Urinary bladder (tissue), 4 donors: ENCODE data around the gene OR52E1. TPM values are rescaled to one million over a fixed set of nuclear protein-coding genes. Genes with fewer than 3 reads are reported as not detected.

ENCODE experiments used
- DNase-seq: peaks from one replicate; pipeline ENCODE4 v3.0.0-alpha.2; 2015; ENCODE audit errors: extremely low spot score
- H3K27ac ChIP-seq: one replicate; pipeline ENCODE4 v1.5.1; 2013; ENCODE audit warnings: low read depth, mild to moderate bottlenecking, moderate library complexity
- H3K36me3 ChIP-seq: one replicate; pipeline ENCODE4 v1.6.1; 2013; ENCODE audit warnings: mild to moderate bottlenecking, moderate library complexity; ENCODE audit not compliant: insufficient read depth
- H3K4me1 ChIP-seq: one replicate; pipeline ENCODE4 v1.6.1; 2013; ENCODE audit warnings: mild to moderate bottlenecking, moderate library complexity; ENCODE audit not compliant: insufficient read depth
- H3K4me3 ChIP-seq: one replicate; pipeline ENCODE4 v1.5.1; 2013; ENCODE audit warnings: low read depth, low read length
- WGBS: extraction: QIAGEN DNeasy Blood & Tissue Kit; methylation state at CpG from one replicate; pipeline ENCODE4 v1.1.7; 2013; 5-methylcytosine and 5-hydroxymethylcytosine counted together
- polyA plus RNA-seq: library from polyadenylated mRNA; stranded (reverse); fragments of 200-250 nt; gene quantifications from one replicate; pipeline ENCODE4 v1.2.3, GENCODE V29; 2013
- total RNA-seq: library from RNA; depleted of rRNA; stranded (reverse); fragments of >200 nt; gene quantifications from one replicate; pipeline ENCODE4 v1.2.3, GENCODE V29; 2014
- donor health status: healthy with polysubstance abuse.
- donor health status: healthy.

The OR52E1 gene
- total and polyA plus RNA-seq, 2 donors: not detected

- H3K36me3 ChIP-seq: no peaks in the 10 kb centered on the region
- no peak overlapping the region for H3K27ac ChIP-seq
- H3K4me1 ChIP-seq: no peaks in the 10 kb centered on the region
- DNase-seq: no peak
- H3K4me3 ChIP-seq: no peak overlapping the region
- WGBS: 67% methylated on average over 2 of the region's 2 CpGs
Observed at GRCh38 chr11:5081405-5081804, 12.0 kb downstream of the OR52E1 start.

DNA sequence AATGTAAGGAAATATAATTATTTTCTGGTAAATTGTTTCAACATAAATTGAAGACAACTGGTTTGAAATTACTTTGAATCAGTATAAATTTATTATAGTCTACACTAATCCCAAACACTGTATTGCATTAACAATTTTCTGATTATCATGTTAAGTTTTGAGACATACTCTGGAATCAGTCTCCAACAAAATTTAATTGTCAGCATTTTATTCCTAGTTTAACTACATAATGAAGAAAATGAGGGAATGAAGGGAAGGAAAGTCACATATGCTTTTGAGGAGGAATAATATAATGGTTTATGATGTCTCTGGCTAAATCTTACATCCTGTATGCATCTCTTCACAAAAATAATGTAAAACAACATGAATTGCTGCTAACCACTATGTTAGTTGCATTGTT lies 14.2 kb downstream of the OR52E1 start:
- H3K4me1 ChIP-seq: no peaks in the 10 kb centered on the region
- H3K36me3 ChIP-seq: no peaks in the 10 kb centered on the region
- H3K27ac ChIP-seq: no peak overlapping the region
- DNase-seq: no peak
- H3K4me3 ChIP-seq: no peak overlapping the region

- no peak for DNase-seq
- H3K4me1 ChIP-seq: no peaks in the 10 kb centered on the region
- H3K36me3 ChIP-seq: no peaks in the 10 kb centered on the region
- H3K27ac ChIP-seq: no peak overlapping the region
- H3K4me3 ChIP-seq: no peak overlapping the region
Observed at GRCh38 chr11:5088556-5088955, 19.2 kb downstream of the OR52E1 start.

DNA sequence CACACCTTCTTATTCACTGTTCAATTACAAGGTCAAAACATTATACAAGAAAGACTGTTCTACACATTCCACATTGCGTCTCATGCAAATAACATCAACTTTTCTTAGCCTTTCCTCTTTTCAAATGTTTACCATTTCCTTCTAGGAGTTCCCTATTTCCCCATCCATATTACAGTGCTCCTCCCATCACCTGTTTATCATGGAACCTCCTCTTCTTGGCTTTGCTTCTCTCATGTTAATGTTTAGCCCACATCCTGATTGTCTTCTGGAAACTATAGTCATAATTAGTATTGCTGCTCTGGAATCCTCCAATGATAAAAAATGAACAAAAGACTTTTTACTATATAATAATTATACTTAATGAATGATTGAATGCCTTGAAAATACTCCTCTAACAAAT lies 21.3 kb downstream of the OR52E1 start:
- H3K27ac ChIP-seq: no peak overlapping the region
- WGBS: 93% methylated on average over 1 of the region's 1 CpG
- H3K36me3 ChIP-seq: no peaks in the 10 kb centered on the region
- no peak for DNase-seq
- H3K4me1 ChIP-seq: no peaks in the 10 kb centered on the region
- no peak overlapping the region for H3K4me3 ChIP-seq

- no peak for DNase-seq
- WGBS: 79% methylated on average over 8 of the region's 8 CpGs
- no peaks in the 10 kb centered on the region for H3K36me3 ChIP-seq
- H3K4me3 ChIP-seq: no peak overlapping the region
- H3K27ac ChIP-seq: no peak overlapping the region
- no peaks in the 10 kb centered on the region for H3K4me1 ChIP-seq
Observed at GRCh38 chr11:5092821-5093585, 23.6 kb downstream of the OR52E1 start.

- no peak overlapping the region for H3K27ac ChIP-seq
- H3K4me1 ChIP-seq: no peaks in the 10 kb centered on the region
- WGBS: 64% methylated on average over 2 of the region's 2 CpGs
- H3K36me3 ChIP-seq: no peaks in the 10 kb centered on the region
- no peak for DNase-seq
- H3K4me3 ChIP-seq: no peak overlapping the region
Observed at GRCh38 chr11:5096011-5096410, 26.6 kb downstream of the OR52E1 start.

GRCh38 chr11:5102246-5102645 lies 32.9 kb downstream of the OR52E1 start:
- 18% methylated on average over 2 of the region's 2 CpGs for WGBS
- no peak overlapping the region for H3K27ac ChIP-seq
- no peak for DNase-seq

DNA sequence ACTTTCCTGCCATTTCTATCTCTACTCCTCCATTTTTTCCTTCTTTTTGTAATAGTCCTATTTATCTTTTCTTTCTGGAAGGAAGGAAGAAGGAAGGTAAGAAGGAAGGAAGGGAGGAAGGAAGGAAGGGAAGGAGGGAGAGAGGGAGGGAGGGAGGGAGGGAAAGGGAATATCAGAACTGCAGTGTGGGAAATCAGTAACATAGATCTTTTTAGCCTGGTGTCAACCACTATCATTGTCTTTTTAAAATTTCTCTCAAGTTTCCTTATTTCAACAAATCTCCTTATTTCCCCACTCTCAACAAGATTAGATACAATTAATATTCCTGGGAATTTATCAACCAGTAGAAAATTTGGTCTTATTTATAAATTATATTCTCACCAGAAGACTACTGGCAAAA lies 33.7 kb downstream of the OR52E1 start:
- Histone ChIP-seq H3K4me1 (no peaks in the 10 kb centered on the region), H3K27ac (no peak overlapping the region), H3K4me3 (no peak overlapping the region), H3K36me3 (no peaks in the 10 kb centered on the region)
- DNase-seq: no peak

More at GRCh38 chr11:5102246-5102645, 32.9 kb downstream of the OR52E1 start:
- Histone ChIP-seq H3K4me3 (no peak overlapping the region), H3K36me3 (no peaks in the 10 kb centered on the region), H3K4me1 (no peaks in the 10 kb centered on the region)

GRCh38 chr11:5107285-5107684 lies 37.9 kb downstream of the OR52E1 start:
- H3K27ac ChIP-seq: no peak overlapping the region
- no peaks in the 10 kb centered on the region for H3K4me1 ChIP-seq
- DNase-seq: no peak
- 64% methylated on average over 3 of the region's 3 CpGs for WGBS
- H3K4me3 ChIP-seq: no peak overlapping the region
- no peaks in the 10 kb centered on the region for H3K36me3 ChIP-seq

DNA sequence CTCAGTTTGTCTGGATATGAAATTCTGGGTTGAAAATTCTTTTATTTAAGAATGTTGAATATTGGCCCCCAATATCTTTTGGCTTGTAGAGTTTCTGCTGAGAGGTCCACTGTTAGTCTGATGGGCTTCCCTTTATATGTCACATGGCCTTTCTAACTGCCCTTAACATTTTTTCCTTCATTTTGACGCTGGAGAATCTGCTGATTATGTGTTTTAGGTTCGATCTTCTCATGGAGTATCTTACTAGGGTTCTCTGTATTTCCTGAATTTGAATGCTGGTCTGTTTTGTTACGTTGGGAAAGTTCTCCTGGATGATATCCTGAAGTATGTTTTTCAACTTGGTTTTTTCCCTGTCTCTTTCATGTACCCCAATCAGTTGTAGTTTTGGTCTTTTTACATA lies 46.0 kb downstream of the OR52E1 start:
- Histone ChIP-seq H3K27ac (no peak overlapping the region), H3K4me3 (no peak overlapping the region), H3K4me1 (no peaks in the 10 kb centered on the region), H3K36me3 (no peaks in the 10 kb centered on the region)
- 81% methylated on average over 3 of the region's 3 CpGs for WGBS
- no peak for DNase-seq

DNA sequence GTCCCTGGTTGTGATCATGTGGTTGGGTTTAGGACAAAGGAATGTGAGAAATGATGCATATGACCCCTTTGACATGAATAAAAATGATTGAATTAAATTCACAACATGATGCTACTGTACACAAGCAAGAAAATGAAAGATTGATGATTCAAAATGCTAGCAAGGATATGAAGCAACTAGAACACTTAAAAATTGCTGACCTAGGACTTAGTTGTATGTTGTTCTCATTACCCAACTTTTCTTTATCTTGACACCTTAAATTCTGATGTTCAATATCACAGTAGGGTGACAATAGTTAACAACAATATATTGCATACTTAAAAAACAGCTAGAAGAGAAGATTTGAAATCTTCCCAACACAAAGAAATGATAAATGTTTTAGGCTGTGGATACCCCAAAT lies 48.2 kb downstream of the OR52E1 start:
- Histone ChIP-seq H3K4me1 (no peaks in the 10 kb centered on the region), H3K36me3 (no peaks in the 10 kb centered on the region)
- no peak for DNase-seq

GRCh38 chr11:5118893-5119292 lies 49.5 kb downstream of the OR52E1 start:
- WGBS: 81% methylated on average over 1 of the region's 1 CpG
- no peaks in the 10 kb centered on the region for H3K36me3 ChIP-seq
- DNase-seq: no peak
- H3K4me3 ChIP-seq: no peak overlapping the region
- H3K4me1 ChIP-seq: no peaks in the 10 kb centered on the region
- no peak overlapping the region for H3K27ac ChIP-seq

More for the DNA sequence above, 48.2 kb downstream of the OR52E1 start:
- no peak overlapping the region for H3K4me3 ChIP-seq
- no peak overlapping the region for H3K27ac ChIP-seq
